IMR-90 (cell line): ENCODE data around the gene RGS10. TPM values are rescaled to one million over a fixed set of nuclear protein-coding genes. Genes with fewer than 3 reads are reported as not detected.
A peak's percentile ranks its signal among the peaks of the same experiment; 100 is the strongest.

Source experiments
- ATAC-seq: fragments of 200-7000 bp; cut with Tn5 transposase; 2 replicates; pipeline ENCODE4 v1.9.1; 2020; ENCODE audit warnings: low read depth, mild to moderate bottlenecking, moderate library complexity
- BruUV-seq: library from RNA; stranded (reverse); fragments of 400-500 nt; replicated peaks from 2 replicates; lab custom pipeline; 2021; lab: Mats Ljungman, UMichigan
- CTCF ChIA-PET: fragments of 300-600 bp; formaldehyde crosslinking; extraction: SDS; loops from one replicate; lab custom pipeline; 2021; ENCODE audit warnings: antibody characterized with exemption; lab: Yijun Ruan, JAX
- POLR2A ChIA-PET: fragments of 300-600 bp; sonication (Branson Sonifier 250); formaldehyde crosslinking; loops from one replicate; lab custom pipeline; 2022; ENCODE audit warnings: antibody characterized with exemption; ENCODE audit not compliant: unreplicated experiment; lab: Charles Lee
- DNase-seq: peaks from one replicate; pipeline ENCODE4 v3.0.0; 2013
- H2AFZ ChIP-seq: replicated peaks from 2 replicates; pipeline ENCODE3; 2013; ENCODE audit warnings: low read length, mild to moderate bottlenecking; ENCODE audit not compliant: poor library complexity
- H2AK5ac ChIP-seq: 2 replicates; pipeline ENCODE4 v1.6.1; 2013; ENCODE audit warnings: low read depth, low read length, inconsistent platforms
- H2AK9ac ChIP-seq: replicated peaks from 2 replicates; pipeline ENCODE3; 2013; ENCODE audit warnings: mild to moderate bottlenecking, low read depth, low read length, moderate library complexity; ENCODE audit not compliant: poor library complexity
- H2BK120ac ChIP-seq: 2 replicates; pipeline ENCODE4 v1.6.1; 2013; ENCODE audit warnings: low read depth, low read length, inconsistent platforms
- H2BK15ac ChIP-seq: 3 replicates; pipeline ENCODE4 v1.6.1; 2013; ENCODE audit warnings: low read depth, low read length, inconsistent platforms
- H2BK20ac ChIP-seq: 2 replicates; pipeline ENCODE4 v1.6.1; 2013; ENCODE audit warnings: low read depth, mild to moderate bottlenecking, inconsistent platforms, low read length, moderate library complexity
- H2BK5ac ChIP-seq: 2 replicates; pipeline ENCODE4 v1.6.1; 2013; ENCODE audit warnings: mild to moderate bottlenecking, low read depth, low read length, inconsistent platforms; ENCODE audit not compliant: poor library complexity, severe bottlenecking
- H3K14ac ChIP-seq: replicated peaks from 2 replicates; pipeline ENCODE4 v1.6.1; 2013; ENCODE audit warnings: low read depth, low read length, inconsistent platforms
- H3K18ac ChIP-seq: 2 replicates; pipeline ENCODE4 v1.6.1; 2013; ENCODE audit warnings: low read depth, low read length, control low read depth
- H3K23ac ChIP-seq: 2 replicates; pipeline ENCODE4 v1.6.1; 2013; ENCODE audit warnings: low read depth, low read length, inconsistent platforms
- H3K27ac ChIP-seq: 2 replicates; pipeline ENCODE4 v1.5.1; 2013; ENCODE audit warnings: mild to moderate bottlenecking, control low read depth, low read length; ENCODE audit not compliant: insufficient read depth
- H3K27me3 ChIP-seq: 2 replicates; pipeline ENCODE4 v1.6.1; 2013; ENCODE audit warnings: low read length; ENCODE audit not compliant: control insufficient read depth, insufficient read depth
- H3K36me3 ChIP-seq: 2 replicates; pipeline ENCODE4 v1.6.1; 2013; ENCODE audit warnings: low read length, mixed read lengths; ENCODE audit not compliant: control insufficient read depth, insufficient read depth
- H3K4ac ChIP-seq: 2 replicates; pipeline ENCODE4 v1.6.1; 2013; ENCODE audit warnings: low read depth, low read length, inconsistent platforms
- H3K4me1 ChIP-seq: 2 replicates; pipeline ENCODE4 v1.6.1; 2013; ENCODE audit warnings: low read length, mixed read lengths; ENCODE audit not compliant: control insufficient read depth, insufficient read depth
- H3K4me2 ChIP-seq: 2 replicates; pipeline ENCODE4 v1.6.1; 2013; ENCODE audit warnings: low read depth, mild to moderate bottlenecking, control low read depth, low read length, moderate library complexity
- H3K4me3 ChIP-seq: 2 replicates; pipeline ENCODE4 v1.5.1; 2013; ENCODE audit warnings: low read depth, mild to moderate bottlenecking, control low read depth, low read length, moderate library complexity; ENCODE audit not compliant: insufficient read depth
- H3K56ac ChIP-seq: 2 replicates; pipeline ENCODE4 v1.6.1; 2013; ENCODE audit warnings: low read length, inconsistent platforms; ENCODE audit not compliant: insufficient read depth; ENCODE audit errors: extremely low read depth
- H3K79me1 ChIP-seq, 2 experiments: 2 replicates each; pipeline ENCODE4 v1.6.1; 2013; ENCODE audit warnings: low read length in 2 of 2, inconsistent platforms in 1 of 2, low read depth in 1 of 2
- H3K9ac ChIP-seq: 2 replicates; pipeline ENCODE4 v1.6.1; 2013; ENCODE audit warnings: low read depth, low read length, control low read depth
- H3K9me1 ChIP-seq: 2 replicates; pipeline ENCODE4 v1.6.1; 2013; ENCODE audit warnings: low read length, inconsistent platforms; ENCODE audit not compliant: insufficient read depth
- H3K9me3 ChIP-seq: 2 replicates; pipeline ENCODE4 v1.6.1; 2013; ENCODE audit warnings: low read length; ENCODE audit not compliant: control insufficient read depth, insufficient read depth
- H4K20me1 ChIP-seq: 2 replicates; pipeline ENCODE4 v1.6.1; 2013; ENCODE audit warnings: low read length, inconsistent platforms; ENCODE audit not compliant: insufficient read depth
- H4K5ac ChIP-seq: 2 replicates; pipeline ENCODE4 v1.6.1; 2013; ENCODE audit warnings: mild to moderate bottlenecking, low read depth, low read length, control low read depth
- H4K8ac ChIP-seq, 2 experiments: 2 replicates each; pipeline ENCODE4 v1.6.1; 2013; ENCODE audit warnings: low read depth in 2 of 2, low read length in 2 of 2, control low read depth in 1 of 2, inconsistent platforms in 1 of 2
- H4K91ac ChIP-seq: 2 replicates; pipeline ENCODE4 v1.6.1; 2013; ENCODE audit warnings: low read depth, low read length, inconsistent platforms; ENCODE audit not compliant: insufficient read depth
- CEBPB ChIP-seq: IDR thresholded peaks from 2 replicates; pipeline ENCODE4 v1.6.1; 2012; ENCODE audit warnings: low read depth, low read length, improper control_type of control experiment
- CHD1 ChIP-seq: IDR thresholded peaks from 2 replicates; pipeline ENCODE4 v1.6.1; 2012; ENCODE audit warnings: low read depth, low read length, improper control_type of control experiment
- FOS ChIP-seq: fragments of 150-350 bp; IDR thresholded peaks from 2 replicates; pipeline ENCODE4 v1.6.1; 2016; ENCODE audit warnings: low read depth, low read length
- MAFK ChIP-seq: IDR thresholded peaks from 2 replicates; pipeline ENCODE4 v1.6.1; 2012; ENCODE audit warnings: low read depth, low read length, improper control_type of control experiment
- MAZ ChIP-seq: IDR thresholded peaks from 2 replicates; pipeline ENCODE4 v1.6.1; 2012; ENCODE audit warnings: low read depth, mild to moderate bottlenecking, low read length, improper control_type of control experiment, moderate library complexity, borderline replicate concordance
- MXI1 ChIP-seq: IDR thresholded peaks from 2 replicates; pipeline ENCODE4 v1.6.1; 2012; ENCODE audit warnings: low read depth, mild to moderate bottlenecking, low read length, moderate library complexity, borderline replicate concordance
- NFE2L2 ChIP-seq: fragments of 150-350 bp; IDR thresholded peaks from 2 replicates; pipeline ENCODE4 v1.6.1; 2016; ENCODE audit warnings: low read depth, mild to moderate bottlenecking, low read length
- POLR2A ChIP-seq: IDR thresholded peaks from 2 replicates; pipeline ENCODE4 v1.6.1; 2012; ENCODE audit warnings: mild to moderate bottlenecking, low read depth, low read length
- RAD21 ChIP-seq: IDR thresholded peaks from 2 replicates; pipeline ENCODE4 v1.6.1; 2012; ENCODE audit warnings: low read length, improper control_type of control experiment
- RFX5 ChIP-seq: IDR thresholded peaks from 2 replicates; pipeline ENCODE4 v1.8.0; 2012; ENCODE audit warnings: low read depth, mild to moderate bottlenecking, low read length, moderate library complexity
- SMC3 ChIP-seq: fragments of 150-350 bp; IDR thresholded peaks from 2 replicates; pipeline ENCODE4 v1.6.1; 2016; ENCODE audit warnings: low read depth, mild to moderate bottlenecking, antibody characterized with exemption, low read length, moderate library complexity
- WGBS, 2 experiments: methylation state at CpG; one replicate each; pipeline versions ENCODE4 v1.1.5 to v1.1.7; 2013; ENCODE audit warnings: missing lambda C conversion rate in 2 of 2; ENCODE audit not compliant: insufficient read length in 1 of 2; ENCODE audit errors: extremely low coverage in 2 of 2; 5-methylcytosine and 5-hydroxymethylcytosine counted together
- dilution Hi-C: fragments of 300-500 bp; cut with HindIII; formaldehyde crosslinking; loops from one replicate; pipeline ENCODE4 v1.14.3; 2018; ENCODE audit warnings: low sequenced_read_pairs; ENCODE audit not compliant: unreplicated experiment
- in situ Hi-C: fragments of 300-500 bp; cut with MboI; formaldehyde crosslinking; loops from 3 replicates; pipeline ENCODE4 v1.14.3; 2019; ENCODE audit warnings: low sequenced_read_pairs, inconsistent platforms, mixed read lengths
- intact Hi-C: fragments of 100-400 bp; cut with micrococcal nuclease; formaldehyde crosslinking; loops from 2 replicates; pipeline ENCODE4 v1.10.0; 2022
- polyA plus RNA-seq, 3 experiments: library from polyadenylated mRNA; depleted of rRNA; stranded (reverse); fragments of >200 nt; gene quantifications; 2 replicates each; pipeline ENCODE4 v1.2.3, GENCODE V29; 2012; ENCODE audit warnings: low replicate concordance in 1 of 3
- total RNA-seq: library from RNA; depleted of rRNA; stranded (reverse); fragments of >200 nt; gene quantifications from 2 replicates; pipeline ENCODE4 v1.2.3, GENCODE V29; 2012
- TF ChIP-seq, protein P1 (sequence below): fragments of 150-350 bp; IDR thresholded peaks from 2 replicates; pipeline ENCODE4 v1.6.1; 2017; ENCODE audit warnings: mild to moderate bottlenecking, antibody characterized with exemption, low read length, low read depth
- TF ChIP-seq, protein P2 (sequence below): conservative IDR thresholded peaks from 2 replicates; pipeline ENCODE4 v1.5.1; 2012; ENCODE audit warnings: mild to moderate bottlenecking, low read depth, low read length, improper control_type of control experiment
- TF ChIP-seq, protein P3 (sequence below): fragments of 150-350 bp; IDR thresholded peaks from 2 replicates; pipeline ENCODE4 v1.6.1; 2016; ENCODE audit warnings: low read depth, mild to moderate bottlenecking, low read length, moderate library complexity, borderline replicate concordance

Gene RGS10
- total and polyA plus RNA-seq, 2 of the 4 experiments (the other 2 are of a cell fraction), result 35.3 to 89.7 TPM

DNA sequence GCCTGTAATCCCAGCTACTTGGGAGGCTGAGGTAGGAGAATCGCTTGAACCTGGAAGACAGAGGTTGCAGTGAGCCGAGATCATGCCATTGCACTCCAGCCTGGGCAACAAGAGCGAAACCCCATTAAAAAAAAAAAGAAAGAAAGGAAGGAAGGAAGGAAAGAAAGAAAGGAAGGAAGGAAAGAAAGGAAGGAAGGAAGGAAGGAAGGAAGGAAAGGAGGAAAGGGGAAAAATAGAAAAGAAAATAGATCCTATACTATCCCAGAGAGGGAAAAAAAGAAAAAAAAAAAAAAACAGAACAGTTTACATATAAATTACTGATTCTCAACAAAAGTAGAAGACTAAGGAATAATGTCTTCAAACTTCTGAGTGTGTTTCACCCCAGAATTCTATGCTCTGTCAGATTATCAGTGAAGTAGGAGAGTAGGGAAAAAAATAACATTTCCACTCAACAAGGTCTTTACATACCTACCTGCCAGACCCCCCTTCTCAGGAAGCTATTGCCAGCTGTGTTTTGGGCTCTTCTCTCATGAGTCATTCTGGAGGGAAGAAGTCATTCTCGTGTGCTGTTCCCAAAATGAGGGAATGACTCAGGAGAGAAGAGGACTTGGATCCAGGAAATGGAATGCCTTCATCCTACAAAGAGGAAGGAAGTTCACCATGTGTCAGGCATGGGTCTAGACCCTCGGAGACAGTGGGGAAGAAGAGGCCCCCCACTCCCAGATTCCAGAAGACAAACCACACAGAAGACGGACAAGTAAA is 20.9 kb downstream of the RGS10 start:
- DNase-seq (peak; percentile 92), ATAC-seq (peak; percentile 76)
- Histone ChIP-seq H4K5ac (peak overlapping the region; percentile 88), H3K9me3 (no peaks in the 10 kb centered on the region), H3K9me1 (peaks cover 44% of the 10 kb centered on the region), H3K9ac (no peak overlapping the region), H4K91ac (peak overlapping the region; percentile 90), H3K18ac (peak overlapping the region; percentile 93), H2BK15ac (peak overlapping the region; percentile 97), H3K23ac (peak overlapping the region; percentile 84; the same call in 1 of the 2 replicates), H2AFZ (peak overlapping the region; percentile 72), H2AK9ac (peak overlapping the region; percentile 83), H3K4me1 (peaks cover 29% of the 10 kb centered on the region), H3K27ac (peak overlapping the region; percentile 67), H2BK20ac (peak overlapping the region; percentile 94), H2AK5ac (peak overlapping the region; percentile 93), H3K4ac (peak overlapping the region; percentile 93), H4K8ac (peak overlapping the region; percentile 78 to 94), H3K56ac (peak overlapping the region; percentile 75), H2BK5ac (peak overlapping the region; percentile 74), H3K27me3 (no peaks in the 10 kb centered on the region), H3K79me1 (peaks cover 16 to 83% of the 10 kb centered on the region in 2 experiments), H3K14ac (peak overlapping the region; percentile 89), H2BK120ac (peak overlapping the region; percentile 96), H4K20me1 (peaks cover 3% of the 10 kb centered on the region; the same call in 1 of the 2 replicates), H3K36me3 (peaks cover 53% of the 10 kb centered on the region), H3K4me2 (peak overlapping the region; percentile 11; the same call in 1 of the 2 replicates), H3K4me3 (no peak overlapping the region)
- ChIA-PET CTCF (interaction anchor here (1.0 kb wide), 1 partner anchor 322 kb away, joined by 3 read pairs; no protein-coding TSS in a partner anchor), POLR2A (interaction anchor here (0.5 kb wide), 1 partner anchor 24 kb away, joined by 6 read pairs; no protein-coding TSS in a partner anchor)
- intact Hi-C loops (no loop called here), dilution Hi-C loops (no loop called here), in situ Hi-C loops (no loop called here)
- BruUV-seq, result no TSS peak
- no CpG with 5 or more reads among the region's 6 CpGs for WGBS, 2 experiments
- TF ChIP-seq, protein P1, sequence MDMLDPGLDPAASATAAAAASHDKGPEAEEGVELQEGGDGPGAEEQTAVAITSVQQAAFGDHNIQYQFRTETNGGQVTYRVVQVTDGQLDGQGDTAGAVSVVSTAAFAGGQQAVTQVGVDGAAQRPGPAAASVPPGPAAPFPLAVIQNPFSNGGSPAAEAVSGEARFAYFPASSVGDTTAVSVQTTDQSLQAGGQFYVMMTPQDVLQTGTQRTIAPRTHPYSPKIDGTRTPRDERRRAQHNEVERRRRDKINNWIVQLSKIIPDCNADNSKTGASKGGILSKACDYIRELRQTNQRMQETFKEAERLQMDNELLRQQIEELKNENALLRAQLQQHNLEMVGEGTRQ, result no peak
- no peak for TF ChIP-seq MAZ
- TF ChIP-seq, protein P2, sequence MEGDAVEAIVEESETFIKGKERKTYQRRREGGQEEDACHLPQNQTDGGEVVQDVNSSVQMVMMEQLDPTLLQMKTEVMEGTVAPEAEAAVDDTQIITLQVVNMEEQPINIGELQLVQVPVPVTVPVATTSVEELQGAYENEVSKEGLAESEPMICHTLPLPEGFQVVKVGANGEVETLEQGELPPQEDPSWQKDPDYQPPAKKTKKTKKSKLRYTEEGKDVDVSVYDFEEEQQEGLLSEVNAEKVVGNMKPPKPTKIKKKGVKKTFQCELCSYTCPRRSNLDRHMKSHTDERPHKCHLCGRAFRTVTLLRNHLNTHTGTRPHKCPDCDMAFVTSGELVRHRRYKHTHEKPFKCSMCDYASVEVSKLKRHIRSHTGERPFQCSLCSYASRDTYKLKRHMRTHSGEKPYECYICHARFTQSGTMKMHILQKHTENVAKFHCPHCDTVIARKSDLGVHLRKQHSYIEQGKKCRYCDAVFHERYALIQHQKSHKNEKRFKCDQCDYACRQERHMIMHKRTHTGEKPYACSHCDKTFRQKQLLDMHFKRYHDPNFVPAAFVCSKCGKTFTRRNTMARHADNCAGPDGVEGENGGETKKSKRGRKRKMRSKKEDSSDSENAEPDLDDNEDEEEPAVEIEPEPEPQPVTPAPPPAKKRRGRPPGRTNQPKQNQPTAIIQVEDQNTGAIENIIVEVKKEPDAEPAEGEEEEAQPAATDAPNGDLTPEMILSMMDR, result no peak
- TF ChIP-seq, protein P3, sequence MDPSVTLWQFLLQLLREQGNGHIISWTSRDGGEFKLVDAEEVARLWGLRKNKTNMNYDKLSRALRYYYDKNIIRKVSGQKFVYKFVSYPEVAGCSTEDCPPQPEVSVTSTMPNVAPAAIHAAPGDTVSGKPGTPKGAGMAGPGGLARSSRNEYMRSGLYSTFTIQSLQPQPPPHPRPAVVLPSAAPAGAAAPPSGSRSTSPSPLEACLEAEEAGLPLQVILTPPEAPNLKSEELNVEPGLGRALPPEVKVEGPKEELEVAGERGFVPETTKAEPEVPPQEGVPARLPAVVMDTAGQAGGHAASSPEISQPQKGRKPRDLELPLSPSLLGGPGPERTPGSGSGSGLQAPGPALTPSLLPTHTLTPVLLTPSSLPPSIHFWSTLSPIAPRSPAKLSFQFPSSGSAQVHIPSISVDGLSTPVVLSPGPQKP, result no peak
- no peak for TF ChIP-seq MAFK
- TF ChIP-seq CHD1, result no peak
- peak; percentile 87 for TF ChIP-seq FOS
- TF ChIP-seq RFX5, result no peak
- no peak for TF ChIP-seq POLR2A
- TF ChIP-seq NFE2L2, result peak; percentile 58; the same call in 1 of the 2 replicates
- TF ChIP-seq RAD21, result no peak
- 0 out of 2 replicates have a peak, but pooled peaks have one; percentile 31 for TF ChIP-seq MXI1
- no peak for TF ChIP-seq CEBPB
- no peak for TF ChIP-seq SMC3
